GM12878 (cell line): ENCODE data around the gene ZCCHC24. TPM values are rescaled to one million over a fixed set of nuclear protein-coding genes. Genes with fewer than 3 reads are reported as not detected.

ENCODE experiments used
- ATAC-seq: fragments of 200-7000 bp; cut with Tn5 transposase; 3 replicates; pipeline ENCODE4 v1.9.1; 2020; ENCODE audit warnings: mild to moderate bottlenecking, moderate library complexity
- BruUV-seq: library from RNA; stranded (reverse); fragments of 400-500 nt; replicated peaks from 2 replicates; lab custom pipeline; 2021; lab: Mats Ljungman, UMichigan
- CTCF ChIA-PET: fragments of 300-600 bp; sonication (Branson Sonifier 250); formaldehyde crosslinking; extraction: SDS; loops from one replicate; lab custom pipeline; 2021; ENCODE audit warnings: inconsistent platforms; lab: Yijun Ruan, JAX
- POLR2A ChIA-PET: fragments of 350-600 bp; formaldehyde crosslinking; extraction: SDS; loops from one replicate; lab custom pipeline; 2021; ENCODE audit warnings: inconsistent platforms; lab: Charles Lee
- RAD21 ChIA-PET: fragments of 300-600 bp; sonication (Branson Sonifier 250); formaldehyde crosslinking; loops from one replicate; lab custom pipeline; 2023; ENCODE audit warnings: antibody characterized with exemption; ENCODE audit not compliant: unreplicated experiment; lab: Charles Lee
- SMC1A ChIA-PET: fragments of 300-600 bp; sonication (Branson Sonifier 250); formaldehyde crosslinking; loops from one replicate; lab custom pipeline; 2023; ENCODE audit not compliant: unreplicated experiment, uncharacterized antibody; lab: Charles Lee
- DNase-seq: peaks from one replicate; pipeline ENCODE4 v3.0.0-alpha.2; 2011; ENCODE audit warnings: low read depth, low spot score
- FAIRE-seq: peaks from 3 replicates; lab custom pipeline; 2011; peaks lifted over from hg19 to GRCh38; lab: Jason Lieb, UNC
- H2AFZ ChIP-seq: 2 replicates; pipeline ENCODE4 v1.6.0; 2011; ENCODE audit warnings: low read depth, low read length, control low read depth; ENCODE audit not compliant: control insufficient read depth
- H3K27ac ChIP-seq: 2 replicates; pipeline ENCODE4 v1.5.1; 2011; ENCODE audit warnings: control low read depth; ENCODE audit not compliant: control insufficient read depth, insufficient read depth
- H3K27me3 ChIP-seq, 2 experiments: replicated peaks in 1 of 2; 2 replicates each; pipeline versions ENCODE4 v1.6.0 to v1.6.1; 2011; ENCODE audit warnings: low read length in 1 of 2; ENCODE audit not compliant: control insufficient read depth in 2 of 2, insufficient read depth in 2 of 2
- H3K36me3 ChIP-seq, 2 experiments: 2 replicates each; pipeline ENCODE4 v1.5.1; 2011; ENCODE audit warnings: low read length in 1 of 2; ENCODE audit not compliant: control insufficient read depth in 2 of 2, insufficient read depth in 2 of 2
- H3K4me1 ChIP-seq: 2 replicates; pipeline ENCODE4 v1.6.1; 2011; ENCODE audit warnings: mild to moderate bottlenecking, low read length, moderate library complexity, mixed read lengths; ENCODE audit not compliant: control insufficient read depth, insufficient read depth
- H3K4me2 ChIP-seq: 2 replicates; pipeline ENCODE4 v1.6.0; 2011; ENCODE audit warnings: control low read depth; ENCODE audit not compliant: control insufficient read depth, insufficient read depth
- H3K4me3 ChIP-seq: fragments of 200-600 bp; sonication (generic); 2 replicates; pipeline ENCODE4 v1.5.1; 2016
- H3K79me2 ChIP-seq: 2 replicates; pipeline ENCODE4 v1.6.0; 2011; ENCODE audit warnings: low read length; ENCODE audit not compliant: control insufficient read depth, insufficient read depth
- H3K9ac ChIP-seq: 2 replicates; pipeline ENCODE4 v1.8.0; 2011; ENCODE audit warnings: low read length, control low read depth, mixed read lengths; ENCODE audit not compliant: control insufficient read depth, insufficient read depth
- H3K9me3 ChIP-seq: replicated peaks from 3 replicates; pipeline ENCODE4 v1.5.1; 2011; ENCODE audit warnings: mild to moderate bottlenecking, low read length; ENCODE audit not compliant: control insufficient read depth, insufficient read depth
- H4K20me1 ChIP-seq: 2 replicates; pipeline ENCODE4 v1.6.0; 2011; ENCODE audit not compliant: control insufficient read depth, insufficient read depth
- CBX5 ChIP-seq: sonication (generic); IDR thresholded peaks from 2 replicates; pipeline ENCODE4 v1.6.1; 2016; ENCODE audit warnings: low read depth, moderate library complexity, mild to moderate bottlenecking, inconsistent platforms
- CHD1 ChIP-seq: IDR thresholded peaks from 2 replicates; pipeline ENCODE4 v1.6.1; 2012; ENCODE audit warnings: low read depth, low read length, improper control_type of control experiment
- CUX1 ChIP-seq: IDR thresholded peaks from 2 replicates; pipeline ENCODE4 v1.6.1; 2012; ENCODE audit warnings: improper control_type of control experiment, low read depth, low read length; ENCODE audit not compliant: insufficient replicate concordance
- POLR2AphosphoS2 ChIP-seq: IDR thresholded peaks from 2 replicates; pipeline ENCODE4 v1.6.1; 2011; ENCODE audit warnings: low read depth, mild to moderate bottlenecking, low read length, improper control_type of control experiment, moderate library complexity
- SIN3A ChIP-seq: IDR thresholded peaks from 2 replicates; pipeline ENCODE4 v1.6.1; 2012; ENCODE audit warnings: low read depth, low read length, improper control_type of control experiment
- SKIL ChIP-seq: fragments of 450-650 bp; IDR thresholded peaks from 2 replicates; pipeline ENCODE4 v1.6.1; 2017; ENCODE audit warnings: mild to moderate bottlenecking, low read depth, inconsistent platforms; ENCODE audit not compliant: poor library complexity, severe bottlenecking
- SMAD5 ChIP-seq: IDR thresholded peaks from 2 replicates; pipeline ENCODE4 v1.6.1; 2016; ENCODE audit warnings: antibody characterized with exemption, low read depth
- WGBS: methylation state at CpG from one replicate; pipeline ENCODE4 v1.1.6; 2016; ENCODE audit warnings: low lambda C conversion rate; ENCODE audit not compliant: insufficient replicate concordance, insufficient coverage; ENCODE audit errors: missing lambda C conversion rate; 5-methylcytosine and 5-hydroxymethylcytosine counted together
- in situ Hi-C: fragments of 300-500 bp; cut with MboI; formaldehyde crosslinking; loops from 9 replicates; pipeline ENCODE4 v1.14.3; 2018; ENCODE audit warnings: mixed read lengths
- intact Hi-C: fragments of 100-400 bp; cut with micrococcal nuclease; formaldehyde crosslinking; loops from one replicate; pipeline ENCODE4 v1.14.2; 2022; ENCODE audit not compliant: unreplicated experiment
- polyA plus RNA-seq, 11 experiments: library from polyadenylated mRNA; depleted of rRNA in 4 of 11; unstranded in 6 of 11; stranded (reverse) in 5 of 11; fragments of >200 nt; fragmentation: Nextera tagmentation in 4 of 11; fragmentation: Illumina TruSeq in 1 of 11; extraction: Ambion mirVana in 4 of 11; extraction: Trizol in 1 of 11; gene quantifications; 1 replicate in 1 of 11; 2 replicates in 10 of 11; pipeline versions ENCODE4 v1.2.1 to v1.2.3, GENCODE V29; 2011 to 2016; ENCODE audit warnings: inconsistent platforms in 2 of 11, missing spikeins in 2 of 11, low read depth in 1 of 11
- total RNA-seq, 4 experiments: library from RNA; depleted of rRNA in 3 of 4; stranded (reverse); fragments of >200 nt in 3 of 4; fragmentation: Illumina TruSeq in 1 of 4; extraction: Trizol in 1 of 4; gene quantifications; 2 replicates each; pipeline versions ENCODE4 v1.2.1 to v1.2.3, GENCODE V29; 2013 to 2021

Gene ZCCHC24
- total and polyA plus RNA-seq, 10 of the 15 experiments (the other 5 are each of a cell fraction or from before 2014, with no cell fraction given): 0.02 to 0.62 (median 0.04) TPM; not detected in 4

GRCh38 chr10:79397575-79398303, 47.7 kb downstream of the ZCCHC24 start:
- intact Hi-C loops (no loop called here), in situ Hi-C loops (no loop called here)
- no peaks in the 10 kb centered on the region for H4K20me1 ChIP-seq
- no peaks in the 10 kb centered on the region for H3K9me3 ChIP-seq
- H3K4me1 ChIP-seq: no peaks in the 10 kb centered on the region
- no peaks in the 10 kb centered on the region for H3K36me3 ChIP-seq
- H3K4me2 ChIP-seq: no peak overlapping the region
- H3K79me2 ChIP-seq: no peaks in the 10 kb centered on the region
- CTCF ChIA-PET: interaction anchor here (1.5 kb wide), 1 partner anchor 23 kb away, joined by 6 read pairs; no protein-coding TSS in a partner anchor
- RAD21 ChIA-PET: interaction anchor here (1.1 kb wide), 1 partner anchor 23 kb away, joined by 3 read pairs; no protein-coding TSS in a partner anchor
- H3K27ac ChIP-seq: no peak overlapping the region
- H3K4me3 ChIP-seq: no peak overlapping the region
- no peak overlapping the region for H3K9ac ChIP-seq
- TF ChIP-seq POLR2AphosphoS2 (no peak), CUX1 (no peak), SMAD5 (no peak), CHD1 (no peak), CBX5 (no peak), SKIL (no peak), SIN3A (no peak)
- BruUV-seq: no TSS peak
- no peak for ATAC-seq
- WGBS: 35% methylated on average over 17 of the region's 17 CpGs
- H2AFZ ChIP-seq: no peak overlapping the region
- FAIRE-seq: no peak
- SMC1A ChIA-PET: interaction anchor here (0.8 kb wide), 1 partner anchor 9 kb away, joined by 3 read pairs; no protein-coding TSS in a partner anchor
- no peaks in the 10 kb centered on the region; a peak in 2 of 4 replicates for H3K27me3 ChIP-seq
- no peak for DNase-seq
- POLR2A ChIA-PET: no interaction called here
